Adrenal gland (tissue), 5 donors: ENCODE data around the gene BABAM2.

ENCODE experiments used
- POLR2A ChIP-seq, 2 donors: fragments of 450-650 bp; IDR thresholded peaks; one replicate each; pipeline ENCODE4 v1.6.1; 2017; ENCODE audit warnings: antibody characterized with exemption in 2 of 2, mild to moderate bottlenecking in 2 of 2, moderate library complexity in 1 of 2
- TF ChIP-seq, protein P1 (sequence below), 6 experiments: fragments of 450-650 bp in 4 of 6; fragments of 200-600 bp in 2 of 6; sonication (generic) in 1 of 6; IDR thresholded peaks; 1 replicate in 5 of 6; 2 replicates in 1 of 6; pipeline versions ENCODE4 v1.5.1 to v1.8.0; 2016 to 2021; ENCODE audit warnings: antibody characterized with exemption in 6 of 6, mild to moderate bottlenecking in 2 of 6, moderate library complexity in 1 of 6
- donor health status: DM: no; HTN: no; CAD: no.

DNA sequence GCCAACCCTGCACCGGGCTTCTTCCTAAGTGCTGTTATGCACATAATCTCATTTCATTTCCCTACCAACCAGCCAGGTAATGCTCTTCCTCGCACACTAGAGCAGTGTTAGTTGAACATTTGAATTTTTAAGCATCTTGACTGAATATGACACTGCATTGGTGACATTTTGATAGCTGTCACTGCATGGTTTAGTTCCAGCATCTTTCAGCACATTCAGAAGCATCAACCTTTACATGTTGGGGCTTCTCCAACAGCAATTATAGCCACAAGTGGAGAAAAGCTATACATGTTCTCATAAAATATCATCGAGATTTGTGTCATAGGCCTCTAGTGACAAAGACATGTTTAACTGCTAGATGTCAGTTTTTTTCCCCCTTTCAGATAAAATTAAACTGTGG lies 272.0 kb downstream of the BABAM2 start:
- TF ChIP-seq, protein P1, sequence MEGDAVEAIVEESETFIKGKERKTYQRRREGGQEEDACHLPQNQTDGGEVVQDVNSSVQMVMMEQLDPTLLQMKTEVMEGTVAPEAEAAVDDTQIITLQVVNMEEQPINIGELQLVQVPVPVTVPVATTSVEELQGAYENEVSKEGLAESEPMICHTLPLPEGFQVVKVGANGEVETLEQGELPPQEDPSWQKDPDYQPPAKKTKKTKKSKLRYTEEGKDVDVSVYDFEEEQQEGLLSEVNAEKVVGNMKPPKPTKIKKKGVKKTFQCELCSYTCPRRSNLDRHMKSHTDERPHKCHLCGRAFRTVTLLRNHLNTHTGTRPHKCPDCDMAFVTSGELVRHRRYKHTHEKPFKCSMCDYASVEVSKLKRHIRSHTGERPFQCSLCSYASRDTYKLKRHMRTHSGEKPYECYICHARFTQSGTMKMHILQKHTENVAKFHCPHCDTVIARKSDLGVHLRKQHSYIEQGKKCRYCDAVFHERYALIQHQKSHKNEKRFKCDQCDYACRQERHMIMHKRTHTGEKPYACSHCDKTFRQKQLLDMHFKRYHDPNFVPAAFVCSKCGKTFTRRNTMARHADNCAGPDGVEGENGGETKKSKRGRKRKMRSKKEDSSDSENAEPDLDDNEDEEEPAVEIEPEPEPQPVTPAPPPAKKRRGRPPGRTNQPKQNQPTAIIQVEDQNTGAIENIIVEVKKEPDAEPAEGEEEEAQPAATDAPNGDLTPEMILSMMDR (IDR thresholded peaks at IDR 0.05) = no peak
- no peak for TF ChIP-seq POLR2A (IDR thresholded peaks at IDR 0.05)
